H1 (cell line): ENCODE data around the gene ARHGAP26. TPM values are rescaled to one million over a fixed set of nuclear protein-coding genes. Genes with fewer than 3 reads are reported as not detected.

ENCODE experiments used
- CTCF ChIA-PET: fragments of 300-600 bp; sonication (Branson Sonifier 250); formaldehyde crosslinking; loops from one replicate; lab custom pipeline; 2021; ENCODE audit not compliant: partially characterized antibody; lab: Charles Lee
- POLR2A ChIA-PET: fragments of 300-600 bp; sonication (Branson Sonifier 250); formaldehyde crosslinking; loops from one replicate; lab custom pipeline; 2021; ENCODE audit warnings: inconsistent platforms; ENCODE audit not compliant: partially characterized antibody; lab: Charles Lee
- DNase-seq, 2 experiments: peaks; one replicate each; pipeline versions ENCODE4 v3.0.0 to v3.0.0-alpha.2; 2010 to 2022; ENCODE audit warnings: low spot score in 2 of 2, low read depth in 1 of 2, mixed read lengths in 1 of 2
- FAIRE-seq: peaks from 2 replicates; lab custom pipeline; 2011; peaks lifted over from hg19 to GRCh38; lab: Jason Lieb, UNC
- H2AFZ ChIP-seq: 2 replicates; pipeline ENCODE4 v1.8.1; 2012; ENCODE audit warnings: low read length, inconsistent platforms
- H2AK5ac ChIP-seq: 2 replicates; pipeline ENCODE4 v1.6.1; 2013; ENCODE audit warnings: low read depth, low read length
- H2BK120ac ChIP-seq: replicated peaks from 2 replicates; pipeline ENCODE3; 2013; ENCODE audit warnings: low read depth, low read length, inconsistent platforms
- H2BK12ac ChIP-seq: 2 replicates; pipeline ENCODE4 v1.6.1; 2013; ENCODE audit warnings: low read depth, low read length
- H2BK15ac ChIP-seq: 2 replicates; pipeline ENCODE4 v1.6.1; 2013; ENCODE audit warnings: low read length
- H2BK20ac ChIP-seq: 2 replicates; pipeline ENCODE4 v1.6.1; 2013; ENCODE audit warnings: low read length
- H2BK5ac ChIP-seq: 2 replicates; pipeline ENCODE4 v1.6.1; 2013; ENCODE audit warnings: low read depth, low read length
- H3K14ac ChIP-seq: 2 replicates; pipeline ENCODE4 v1.6.1; 2013; ENCODE audit warnings: inconsistent platforms; ENCODE audit not compliant: insufficient read length
- H3K18ac ChIP-seq: 2 replicates; pipeline ENCODE4 v1.6.1; 2013; ENCODE audit warnings: low read length; ENCODE audit errors: extremely low read depth
- H3K23ac ChIP-seq: 2 replicates; pipeline ENCODE4 v1.6.1; 2013; ENCODE audit warnings: inconsistent platforms; ENCODE audit not compliant: insufficient read length
- H3K23me2 ChIP-seq: 2 replicates; pipeline ENCODE4 v1.6.1; 2013; ENCODE audit warnings: low read depth, low read length
- H3K27ac ChIP-seq: 2 replicates; pipeline ENCODE4 v1.6.1; 2011; ENCODE audit warnings: low read depth, low read length, inconsistent platforms
- H3K27me3 ChIP-seq, 4 experiments: replicated peaks in 1 of 4; 1 replicate in 1 of 4; 2 replicates in 3 of 4; pipeline versions ENCODE4 v1.6.1 to v1.8.1; 2011 to 2013; ENCODE audit warnings: low read length in 3 of 4, mild to moderate bottlenecking in 3 of 4, inconsistent platforms in 2 of 4, mixed read lengths in 2 of 4, moderate library complexity in 1 of 4; ENCODE audit not compliant: control insufficient read depth in 3 of 4, insufficient read depth in 3 of 4; ENCODE audit errors: extremely low read depth in 1 of 4
- H3K36me3 ChIP-seq, 4 experiments: 2 replicates each; pipeline versions ENCODE4 v1.6.1 to v1.8.1; 2011 to 2013; ENCODE audit warnings: mild to moderate bottlenecking in 4 of 4, low read length in 3 of 4, moderate library complexity in 2 of 4, control low read depth in 1 of 4, inconsistent platforms in 1 of 4; ENCODE audit not compliant: insufficient read depth in 4 of 4, control insufficient read depth in 2 of 4
- H3K4ac ChIP-seq: replicated peaks from 2 replicates; pipeline ENCODE3; 2013; ENCODE audit warnings: low read length, low read depth, mixed read lengths, inconsistent platforms; ENCODE audit not compliant: insufficient read length
- H3K4me1 ChIP-seq, 4 experiments: replicated peaks in 1 of 4; 1 replicate in 1 of 4; 2 replicates in 3 of 4; pipeline versions ENCODE4 v1.6.1 to v1.8.1; 2011 to 2013; ENCODE audit warnings: low read length in 3 of 4, inconsistent platforms in 2 of 4, mixed read lengths in 1 of 4; ENCODE audit not compliant: insufficient read depth in 4 of 4, control insufficient read depth in 3 of 4
- H3K4me2 ChIP-seq, 2 experiments: 2 replicates each; pipeline versions ENCODE4 v1.6.1 to v1.8.1; 2011 to 2013; ENCODE audit warnings: low read depth in 2 of 2, low read length in 2 of 2, control low read depth in 1 of 2, inconsistent platforms in 1 of 2, mild to moderate bottlenecking in 1 of 2; ENCODE audit not compliant: insufficient read depth in 1 of 2
- H3K4me3 ChIP-seq, 4 experiments: fragments of 200-600, 300-600 bp in 1 of 4; sonication (generic), shearing (Covaris generic), sonication (Bioruptor Twin) in 1 of 4; 2 replicates each; pipeline versions ENCODE4 v1.5.1 to v1.8.1; 2011 to 2016; ENCODE audit warnings: low read length in 4 of 4, low read depth in 3 of 4, control low read depth in 2 of 4, inconsistent platforms in 2 of 4, mild to moderate bottlenecking in 2 of 4, mixed read lengths in 1 of 4, moderate library complexity in 1 of 4; ENCODE audit not compliant: insufficient read depth in 2 of 4; ENCODE audit errors: extremely low read depth in 1 of 4
- H3K56ac ChIP-seq: replicated peaks from 2 replicates; pipeline ENCODE3; 2013; ENCODE audit warnings: low read depth, mild to moderate bottlenecking, mixed read lengths, low read length, inconsistent platforms; ENCODE audit not compliant: insufficient read length
- H3K79me1 ChIP-seq: 2 replicates; pipeline ENCODE4 v1.6.1; 2013; ENCODE audit warnings: low read depth, low read length, control low read depth
- H3K79me2 ChIP-seq, 2 experiments: 2 replicates each; pipeline versions ENCODE4 v1.6.1 to v1.8.1; 2012 to 2013; ENCODE audit warnings: low read length in 2 of 2, mild to moderate bottlenecking in 2 of 2, inconsistent platforms in 1 of 2; ENCODE audit not compliant: insufficient read depth in 2 of 2, control insufficient read depth in 1 of 2
- H3K9ac ChIP-seq, 4 experiments: replicated peaks in 1 of 4; 1 replicate in 1 of 4; 2 replicates in 3 of 4; pipeline versions ENCODE4 v1.6.1 to v1.8.1; 2011 to 2013; ENCODE audit warnings: low read depth in 3 of 4, low read length in 3 of 4, control low read depth in 2 of 4, mild to moderate bottlenecking in 2 of 4, moderate library complexity in 2 of 4, inconsistent platforms in 1 of 4; ENCODE audit errors: extremely low read depth in 1 of 4
- H3K9me3 ChIP-seq, 2 experiments: 2 replicates each; pipeline versions ENCODE4 v1.6.1 to v1.8.1; 2012 to 2013; ENCODE audit warnings: mild to moderate bottlenecking in 2 of 2, moderate library complexity in 2 of 2, control low read depth in 1 of 2, inconsistent platforms in 1 of 2, low read depth in 1 of 2, low read length in 1 of 2, mixed read lengths in 1 of 2; ENCODE audit not compliant: insufficient read depth in 2 of 2
- H4K20me1 ChIP-seq, 2 experiments: replicated peaks in 1 of 2; 2 replicates each; pipeline versions ENCODE3 to v1.8.1; 2011 to 2013; ENCODE audit warnings: inconsistent platforms in 2 of 2, low read length in 2 of 2, mild to moderate bottlenecking in 1 of 2; ENCODE audit not compliant: insufficient read depth in 2 of 2, control insufficient read depth in 1 of 2
- H4K5ac ChIP-seq: 2 replicates; pipeline ENCODE4 v1.6.1; 2013; ENCODE audit warnings: low read length, low read depth, mixed read lengths, inconsistent platforms; ENCODE audit not compliant: insufficient read length
- H4K8ac ChIP-seq: 2 replicates; pipeline ENCODE4 v1.8.0; 2013; ENCODE audit warnings: mild to moderate bottlenecking, moderate library complexity, low read length, inconsistent platforms; ENCODE audit not compliant: insufficient read depth; ENCODE audit errors: extremely low read depth
- H4K91ac ChIP-seq: replicated peaks from 2 replicates; pipeline ENCODE3; 2013; ENCODE audit warnings: low read length, mixed read lengths, inconsistent platforms; ENCODE audit not compliant: insufficient read length
- BRCA1 ChIP-seq: IDR thresholded peaks from 2 replicates; pipeline ENCODE4 v1.6.1; 2012; ENCODE audit warnings: low read depth, low read length, improper control_type of control experiment
- CBX5 ChIP-seq: fragments of 300-800, 300-1000 bp; sonication (generic); IDR thresholded peaks from 2 replicates; pipeline ENCODE4 v1.7.1; 2016; ENCODE audit warnings: antibody characterized with exemption, low read length, low read depth
- CHD2 ChIP-seq: IDR thresholded peaks from 2 replicates; pipeline ENCODE4 v1.6.1; 2012; ENCODE audit warnings: low read length, improper control_type of control experiment
- MAFK ChIP-seq: IDR thresholded peaks from 2 replicates; pipeline ENCODE4 v1.6.1; 2012; ENCODE audit warnings: low read depth, mild to moderate bottlenecking, improper control_type of control experiment, low read length
- POU5F1 ChIP-seq: IDR thresholded peaks from 2 replicates; pipeline ENCODE4 v1.6.1; 2011; ENCODE audit warnings: low read depth, mild to moderate bottlenecking, low read length, moderate library complexity
- RXRA ChIP-seq: IDR thresholded peaks from 2 replicates; pipeline ENCODE4 v1.6.1; 2011; ENCODE audit warnings: low read depth, mild to moderate bottlenecking, low read length, moderate library complexity; ENCODE audit not compliant: insufficient read depth
- SAP30 ChIP-seq: fragments of 300-600 bp; sonication (generic); IDR thresholded peaks from 2 replicates; pipeline ENCODE4 v1.7.1; 2012; ENCODE audit warnings: low read length, moderate library complexity, mild to moderate bottlenecking, inconsistent platforms; ENCODE audit not compliant: insufficient read depth, insufficient replicate concordance
- SIX5 ChIP-seq: IDR thresholded peaks from 2 replicates; pipeline ENCODE4 v1.6.1; 2011; ENCODE audit warnings: mild to moderate bottlenecking, low read depth, low read length
- SP4 ChIP-seq: IDR thresholded peaks from 2 replicates; pipeline ENCODE4 v1.6.1; 2012; ENCODE audit warnings: low read length, inconsistent platforms
- SRF ChIP-seq: IDR thresholded peaks from 2 replicates; pipeline ENCODE4 v1.6.1; 2011; ENCODE audit warnings: mild to moderate bottlenecking, low read depth, low read length, moderate library complexity
- TAF1 ChIP-seq: IDR thresholded peaks from 2 replicates; pipeline ENCODE4 v1.6.1; 2011; ENCODE audit warnings: mild to moderate bottlenecking, low read depth, low read length
- TCF12 ChIP-seq: IDR thresholded peaks from 2 replicates; pipeline ENCODE4 v1.6.1; 2011; ENCODE audit warnings: low read depth, mild to moderate bottlenecking, low read length
- TEAD4 ChIP-seq: IDR thresholded peaks from 2 replicates; pipeline ENCODE4 v1.6.1; 2012; ENCODE audit warnings: low read depth, low read length, inconsistent platforms, mixed read lengths
- WGBS, 2 experiments: shearing (Covaris generic) in 1 of 2; methylation state at CpG; one replicate each; pipeline versions ENCODE4 v1.1.6 to v1.1.7; 2013 to 2015; ENCODE audit warnings: low lambda C conversion rate in 2 of 2, mixed read lengths in 2 of 2, inconsistent platforms in 1 of 2, low coverage in 1 of 2, missing lambda C conversion rate in 1 of 2; ENCODE audit not compliant: insufficient replicate concordance in 2 of 2, insufficient coverage in 1 of 2, insufficient read length in 1 of 2; ENCODE audit errors: extremely low coverage in 1 of 2, missing lambda C conversion rate in 1 of 2; 5-methylcytosine and 5-hydroxymethylcytosine counted together
- polyA plus RNA-seq, 7 experiments: library from polyadenylated mRNA; depleted of rRNA in 3 of 7; stranded (reverse) in 5 of 7; unstranded in 2 of 7; fragments of >200 nt in 5 of 7; fragments of 200-250 nt in 2 of 7; gene quantifications; 1 replicate in 5 of 7; 2 replicates in 1 of 7; 4 replicates in 1 of 7; pipeline versions ENCODE4 v1.2.1 to v1.2.3, GENCODE V29; 2011 to 2013; ENCODE audit warnings: missing spikeins in 2 of 7, mixed read lengths in 2 of 7
- total RNA-seq: library from RNA; stranded (reverse); fragmentation: NEBNext Ultra II Directional; extraction: Animal tissue kit (Norgen Biotek cat#: 25700); gene quantifications from 2 replicates; pipeline ENCODE4 v1.2.1, GENCODE V29; 2021

ARHGAP26 gene
- total and polyA plus RNA-seq, 2 of the 8 experiments (the other 6 are each of a cell fraction or from before 2014, with no cell fraction given): 7.1 to 24.8 TPM

DNA sequence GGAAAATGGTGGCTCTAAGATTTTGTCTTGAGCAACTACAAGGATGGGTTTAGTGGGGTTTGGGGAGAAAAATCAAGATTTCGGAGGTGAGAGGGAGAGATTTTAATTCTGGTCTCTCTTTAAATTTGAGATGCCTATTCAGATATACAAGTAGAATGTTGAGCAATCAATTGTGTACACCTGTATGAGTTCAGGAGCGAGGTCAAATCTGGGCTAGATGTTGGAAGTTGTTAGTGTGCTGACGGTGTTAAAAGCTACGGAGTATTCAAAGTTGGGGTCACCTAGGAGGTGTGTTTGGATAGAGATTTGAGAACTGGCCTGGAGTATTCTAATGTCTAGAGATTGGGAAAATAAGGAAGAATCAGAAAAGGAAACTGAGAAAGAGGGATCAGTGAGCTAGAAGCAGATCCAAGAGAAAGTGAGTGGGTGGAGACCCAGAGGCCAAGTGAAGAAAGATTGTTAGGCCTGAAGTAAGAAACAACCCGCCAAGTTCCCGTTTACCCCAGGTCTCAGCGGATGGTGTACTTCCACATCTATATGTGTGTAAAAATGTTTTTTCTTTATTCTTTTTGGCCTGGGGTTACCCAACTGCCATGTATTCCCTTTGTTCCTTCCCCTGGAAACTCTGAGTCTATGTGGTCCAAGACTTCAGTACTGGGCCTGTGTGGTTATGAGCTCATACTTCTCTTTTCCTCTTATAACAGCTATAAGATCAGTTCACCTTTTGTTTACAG lies 11.9 kb upstream of the ARHGAP26 start:
- Histone ChIP-seq H3K18ac (no peak overlapping the region), H3K36me3 (no peaks in the 10 kb centered on the region), H2BK120ac (no peak overlapping the region), H2BK20ac (no peak overlapping the region), H2BK15ac (no peak overlapping the region), H3K79me1 (no peaks in the 10 kb centered on the region), H3K27me3 (no peaks in the 10 kb centered on the region), H3K14ac (no peak overlapping the region), H3K79me2 (no peaks in the 10 kb centered on the region), H3K9ac (no peak overlapping the region), H2AK5ac (no peak overlapping the region), H3K27ac (no peak overlapping the region), H3K4me3 (no peak overlapping the region)
- CTCF ChIA-PET: interaction anchor here (0.8 to 2.3 kb wide), 10 partner anchors 8 to 131 kb away, joined by 3 to 16 read pairs (median 4); partner anchors contain the start of gene ARHGAP26
- 95 to 100% methylated on average over 1 to 7 of the region's 7 CpGs for WGBS, 2 experiments
- TF ChIP-seq SAP30: no peak
- TF ChIP-seq CHD2: no peak
- no peak for TF ChIP-seq POU5F1
- no peak for TF ChIP-seq CBX5
- TF ChIP-seq TCF12: no peak
- TF ChIP-seq MAFK: no peak
- no peak for TF ChIP-seq BRCA1
- TF ChIP-seq TAF1: no peak
- no peak for TF ChIP-seq RXRA
- TF ChIP-seq SRF: no peak
- TF ChIP-seq SP4: no peak
- no peak for TF ChIP-seq TEAD4
- TF ChIP-seq SIX5: no peak
- TF ChIP-seq, all 59 proteins: peak for 0
- H2AFZ ChIP-seq: no peak overlapping the region
- H4K91ac ChIP-seq: no peak overlapping the region
- no peak overlapping the region for H3K23ac ChIP-seq
- no peak overlapping the region for H3K4ac ChIP-seq
- FAIRE-seq (no peak), DNase-seq (no peak)
- no peaks in the 10 kb centered on the region; the same call in 1 of the 2 replicates for H3K23me2 ChIP-seq
- H4K20me1 ChIP-seq: no peaks in the 10 kb centered on the region
- POLR2A ChIA-PET: no interaction called here
- H3K4me2 ChIP-seq: no peak overlapping the region
- no peak overlapping the region for H4K8ac ChIP-seq
- H4K5ac ChIP-seq: no peak overlapping the region
- no peaks in the 10 kb centered on the region; a peak in 1 of 7 replicates for H3K4me1 ChIP-seq
- no peak overlapping the region for H3K56ac ChIP-seq
- no peak overlapping the region for H2BK12ac ChIP-seq
- no peak overlapping the region for H2BK5ac ChIP-seq
- no peaks in the 10 kb centered on the region for H3K9me3 ChIP-seq
